Trophoblast cell (in vitro differentiated cells and primary cell): ENCODE data around the gene ELOVL5.
A peak's percentile ranks its signal among the peaks of the same experiment; 100 is the strongest.

Experiments used
- DNase-seq, 2 donors: peaks; one replicate each; pipeline ENCODE4 v3.0.0-alpha.2; 2016
- H2AFZ ChIP-seq: 2 replicates; pipeline ENCODE4 v1.6.1; 2013; ENCODE audit warnings: low read length, moderate library complexity, mild to moderate bottlenecking; ENCODE audit not compliant: insufficient read depth, poor library complexity
- H2AK5ac ChIP-seq: 2 replicates; pipeline ENCODE4 v1.6.1; 2013; ENCODE audit warnings: mild to moderate bottlenecking, low read length
- H2BK120ac ChIP-seq: 2 replicates; pipeline ENCODE4 v1.6.1; 2013; ENCODE audit warnings: low read length, mild to moderate bottlenecking, moderate library complexity; ENCODE audit not compliant: insufficient read depth, poor library complexity
- H2BK12ac ChIP-seq: 2 replicates; pipeline ENCODE4 v1.6.1; 2013; ENCODE audit warnings: mild to moderate bottlenecking, low read length, moderate library complexity
- H2BK5ac ChIP-seq: 2 replicates; pipeline ENCODE4 v1.6.1; 2013; ENCODE audit warnings: low read length, low read depth, moderate library complexity, mild to moderate bottlenecking; ENCODE audit not compliant: poor library complexity
- H3K14ac ChIP-seq: 2 replicates; pipeline ENCODE4 v1.6.1; 2013; ENCODE audit warnings: mild to moderate bottlenecking, low read length
- H3K18ac ChIP-seq: 2 replicates; pipeline ENCODE4 v1.6.1; 2013; ENCODE audit warnings: mild to moderate bottlenecking, low read length
- H3K23ac ChIP-seq: 2 replicates; pipeline ENCODE4 v1.6.1; 2013; ENCODE audit warnings: low read length
- H3K27ac ChIP-seq: 2 replicates; pipeline ENCODE4 v1.5.1; 2013; ENCODE audit warnings: low read depth, mild to moderate bottlenecking, inconsistent platforms, low read length, moderate library complexity
- H3K27me3 ChIP-seq: 2 replicates; pipeline ENCODE4 v1.6.1; 2013; ENCODE audit warnings: inconsistent platforms, mild to moderate bottlenecking, low read length, moderate library complexity; ENCODE audit not compliant: insufficient read depth
- H3K36me3 ChIP-seq, 2 experiments: 1 replicate in 1 of 2; 2 replicates in 1 of 2; pipeline ENCODE4 v1.6.1; 2013; ENCODE audit warnings: low read length in 2 of 2, mild to moderate bottlenecking in 2 of 2, moderate library complexity in 1 of 2; ENCODE audit not compliant: insufficient read depth in 2 of 2, control insufficient read depth in 1 of 2
- H3K4ac ChIP-seq: 2 replicates; pipeline ENCODE4 v1.6.1; 2013; ENCODE audit warnings: low read depth, mild to moderate bottlenecking, low read length, moderate library complexity
- H3K4me1 ChIP-seq, 2 experiments: 1 replicate in 1 of 2; 2 replicates in 1 of 2; pipeline ENCODE4 v1.6.1; 2013; ENCODE audit warnings: low read length in 2 of 2, mild to moderate bottlenecking in 2 of 2, moderate library complexity in 1 of 2; ENCODE audit not compliant: insufficient read depth in 2 of 2, control insufficient read depth in 1 of 2
- H3K4me2 ChIP-seq: 2 replicates; pipeline ENCODE4 v1.6.1; 2013; ENCODE audit warnings: inconsistent platforms, mild to moderate bottlenecking, low read length, moderate library complexity
- H3K4me3 ChIP-seq: 2 replicates; pipeline ENCODE4 v1.5.1; 2013; ENCODE audit warnings: mild to moderate bottlenecking, low read depth, low read length, inconsistent platforms
- H3K79me1 ChIP-seq: one replicate; pipeline ENCODE4 v1.6.1; 2013; ENCODE audit warnings: low read length
- H3K79me2 ChIP-seq: 2 replicates; pipeline ENCODE4 v1.6.1; 2013; ENCODE audit warnings: low read length, mild to moderate bottlenecking; ENCODE audit not compliant: control insufficient read depth, insufficient read depth, poor library complexity
- H3K9ac ChIP-seq: 2 replicates; pipeline ENCODE4 v1.6.1; 2013; ENCODE audit warnings: mild to moderate bottlenecking, low read length
- H3K9me3 ChIP-seq: 2 replicates; pipeline ENCODE4 v1.6.1; 2013; ENCODE audit warnings: low read depth, mild to moderate bottlenecking, control low read depth, inconsistent platforms, low read length; ENCODE audit not compliant: insufficient read depth
- H4K12ac ChIP-seq: 2 replicates; pipeline ENCODE4 v1.6.1; 2013; ENCODE audit warnings: low read depth, mild to moderate bottlenecking, low read length, moderate library complexity
- H4K8ac ChIP-seq: 2 replicates; pipeline ENCODE4 v1.6.1; 2013; ENCODE audit warnings: low read depth, mild to moderate bottlenecking, low read length, moderate library complexity
- H4K91ac ChIP-seq: one replicate; pipeline ENCODE4 v1.6.1; 2013; ENCODE audit warnings: low read depth, mild to moderate bottlenecking, low read length, moderate library complexity
- WGBS: extraction: QIAGEN DNeasy Blood & Tissue Kit; methylation state at CpG from one replicate; pipeline ENCODE4 v1.1.7; 2013; ENCODE audit warnings: missing lambda C conversion rate; ENCODE audit not compliant: insufficient read length, insufficient coverage; ENCODE audit errors: extremely low coverage; 5-methylcytosine and 5-hydroxymethylcytosine counted together

ELOVL5 gene

GRCh38 chr6:53366128-53366641 lies 17.4 kb upstream of the ELOVL5 start:
- Histone ChIP-seq H2AFZ (no peak overlapping the region), H2BK120ac (no peak overlapping the region), H3K4ac (no peak overlapping the region), H2BK12ac (no peak overlapping the region), H3K9me3 (peaks cover 2% of the 10 kb centered on the region), H3K14ac (no peak overlapping the region), H3K9ac (no peak overlapping the region), H3K27me3 (no peaks in the 10 kb centered on the region), H4K12ac (no peak overlapping the region), H4K8ac (no peak overlapping the region), H3K18ac (no peak overlapping the region), H3K36me3 (no peaks in the 10 kb centered on the region), H3K79me1 (no peaks in the 10 kb centered on the region), H3K4me1 (no peaks in the 10 kb centered on the region), H4K91ac (no peak overlapping the region), H3K23ac (no peak overlapping the region), H3K79me2 (no peaks in the 10 kb centered on the region), H3K27ac (no peak overlapping the region), H3K4me2 (no peak overlapping the region), H3K4me3 (no peak overlapping the region), H2AK5ac (no peak overlapping the region), H2BK5ac (no peak overlapping the region)
- no CpG with 5 or more reads among the region's 4 CpGs for WGBS
- no peak for DNase-seq

GRCh38 chr6:53363341-53364079 lies 14.8 kb upstream of the ELOVL5 start:
- Histone ChIP-seq H3K18ac (no peak overlapping the region), H2AK5ac (no peak overlapping the region), H3K9ac (no peak overlapping the region), H3K14ac (no peak overlapping the region), H2BK12ac (no peak overlapping the region), H2BK120ac (no peak overlapping the region), H3K27ac (no peak overlapping the region), H3K4me3 (no peak overlapping the region), H3K4me2 (no peak overlapping the region), H4K91ac (no peak overlapping the region), H4K12ac (no peak overlapping the region), H3K23ac (no peak overlapping the region), H3K79me2 (peaks cover 4% of the 10 kb centered on the region), H3K79me1 (peaks cover 11% of the 10 kb centered on the region), H3K9me3 (peaks cover 4% of the 10 kb centered on the region), H4K8ac (no peak overlapping the region), H3K27me3 (no peaks in the 10 kb centered on the region), H3K4me1 (peaks cover 2 to 7% of the 10 kb centered on the region in 2 experiments), H2BK5ac (no peak overlapping the region), H3K36me3 (no peaks in the 10 kb centered on the region), H3K4ac (no peak overlapping the region), H2AFZ (no peak overlapping the region)
- no CpG with 5 or more reads among the region's 37 CpGs for WGBS
- DNase-seq = no peak

- Histone ChIP-seq H2AK5ac (no peak overlapping the region), H3K9me3 (peaks cover 4% of the 10 kb centered on the region), H3K79me2 (peaks cover 4% of the 10 kb centered on the region), H3K4me1 (peaks cover 2 to 7% of the 10 kb centered on the region in 2 experiments), H3K9ac (no peak overlapping the region), H3K14ac (no peak overlapping the region), H3K27me3 (no peaks in the 10 kb centered on the region), H3K23ac (no peak overlapping the region), H2BK12ac (no peak overlapping the region), H3K18ac (no peak overlapping the region), H3K79me1 (peaks cover 13% of the 10 kb centered on the region), H4K12ac (no peak overlapping the region), H2AFZ (no peak overlapping the region), H3K27ac (no peak overlapping the region), H4K91ac (no peak overlapping the region), H3K4ac (no peak overlapping the region), H3K36me3 (no peaks in the 10 kb centered on the region), H3K4me3 (no peak overlapping the region), H4K8ac (no peak overlapping the region), H3K4me2 (no peak overlapping the region), H2BK5ac (no peak overlapping the region), H2BK120ac (no peak overlapping the region)
- WGBS = no CpG with 5 or more reads among the region's 4 CpGs
- DNase-seq = peak in 1 of 2 donors; percentile 20
These were observed 12.8 kb upstream of the ELOVL5 start for GRCh38 chr6:53361549-53362031.

DNA sequence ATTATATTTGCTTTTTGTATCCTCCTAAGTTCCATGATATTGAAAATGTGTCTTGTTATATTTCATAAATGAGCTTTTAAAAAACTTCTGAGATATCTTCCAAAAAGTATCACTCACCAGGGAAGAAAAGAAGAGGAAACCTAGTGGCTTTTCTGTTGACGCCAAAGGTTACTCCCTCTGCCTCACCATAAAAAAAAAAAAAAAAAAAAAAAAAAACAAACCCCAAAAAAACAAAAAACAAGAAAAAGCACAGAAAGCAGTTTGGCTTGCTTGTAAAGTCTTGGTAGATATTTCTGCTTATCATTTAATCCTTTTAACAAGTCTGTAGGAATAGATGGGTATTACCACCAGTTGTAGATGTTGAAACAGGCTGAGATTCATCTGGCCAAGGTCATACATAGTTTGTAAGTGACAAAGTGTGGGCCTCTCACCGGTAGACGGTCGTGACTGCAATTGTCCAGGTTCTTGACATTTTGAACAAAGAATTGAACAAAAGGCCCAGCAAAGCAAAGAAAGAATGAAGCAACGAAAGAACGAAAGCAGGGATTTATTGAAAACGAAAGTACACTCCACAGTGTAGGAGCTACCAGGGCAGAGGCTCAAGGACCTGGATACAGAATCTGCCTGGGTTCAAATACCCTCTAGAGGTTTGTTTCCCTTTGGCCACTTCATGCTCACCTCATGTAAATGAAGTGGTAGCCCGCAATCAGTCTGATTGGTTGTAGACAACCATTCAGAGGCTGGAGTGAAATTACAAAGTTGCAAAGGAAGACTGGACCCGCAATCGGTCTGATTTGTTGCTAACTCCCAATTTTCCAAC lies 11.6 kb upstream of the ELOVL5 start:
- H3K27ac ChIP-seq = no peak overlapping the region
- no peak overlapping the region for H3K4me3 ChIP-seq
- WGBS = no CpG with 5 or more reads among the region's 10 CpGs
- H2AK5ac ChIP-seq = no peak overlapping the region
- DNase-seq = peak; percentile 48 to 74
- no peaks in the 10 kb centered on the region for H3K27me3 ChIP-seq
- H4K12ac ChIP-seq = no peak overlapping the region
- H3K9me3 ChIP-seq = peaks cover 4% of the 10 kb centered on the region
- H3K23ac ChIP-seq = no peak overlapping the region
- H3K14ac ChIP-seq = no peak overlapping the region
- H3K9ac ChIP-seq = no peak overlapping the region
- H2BK12ac ChIP-seq = no peak overlapping the region
- H3K79me2 ChIP-seq = peaks cover 4% of the 10 kb centered on the region
- H3K36me3 ChIP-seq = no peaks in the 10 kb centered on the region
- no peak overlapping the region for H2BK120ac ChIP-seq
- peaks cover 13% of the 10 kb centered on the region for H3K79me1 ChIP-seq
- no peak overlapping the region for H2AFZ ChIP-seq
- H4K8ac ChIP-seq = no peak overlapping the region
- H3K4me1 ChIP-seq = peaks cover 2 to 7% of the 10 kb centered on the region in 2 experiments
- no peak overlapping the region for H4K91ac ChIP-seq
- H3K18ac ChIP-seq = no peak overlapping the region
- no peak overlapping the region for H3K4me2 ChIP-seq
- no peak overlapping the region for H2BK5ac ChIP-seq
- no peak overlapping the region for H3K4ac ChIP-seq
